Stimulated activated CD4-positive, alpha-beta T cell treated with anti-CD3 and anti-CD28 coated beads, Interleukin-4, amount 100 ng/mL, for 4 hours (primary cell): ENCODE measurements around the gene NPAS2.

Experiments
- DNase-seq, 2 experiments: peaks; one replicate each; pipeline ENCODE4 v3.0.0-alpha.2; 2020

The NPAS2 gene

DNA sequence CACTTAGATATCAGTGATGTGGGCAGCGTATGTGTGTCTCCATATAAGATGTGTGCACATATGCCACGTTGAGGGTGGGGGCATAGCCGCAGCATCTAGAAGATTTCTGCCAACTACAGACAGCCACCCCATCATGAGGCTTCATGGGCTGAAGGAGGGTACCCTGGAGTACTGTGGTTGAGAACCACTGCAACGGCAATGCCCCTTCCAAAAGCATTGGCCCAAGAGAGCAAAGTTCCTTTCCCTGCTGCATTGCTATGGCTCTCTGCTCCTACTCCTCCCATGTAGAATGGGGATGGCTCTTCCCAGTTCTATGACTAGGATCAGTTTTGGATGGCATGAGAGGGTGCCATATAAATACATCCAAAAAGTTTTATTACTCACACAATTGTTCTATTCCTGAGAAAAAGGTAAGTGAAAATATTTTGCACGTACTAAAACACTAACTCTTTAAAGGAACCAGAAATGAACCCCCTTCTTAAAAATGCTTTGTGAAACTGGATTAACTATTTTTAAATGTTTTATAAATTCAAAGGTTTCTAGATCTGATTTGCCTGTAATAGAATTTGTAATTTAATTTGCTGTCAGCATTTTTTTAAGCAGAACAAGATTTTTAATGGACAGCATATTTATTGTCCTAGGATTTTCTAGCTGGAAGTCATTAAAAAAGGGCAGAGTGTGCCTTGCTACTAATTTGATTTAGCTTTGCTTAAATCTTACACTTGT lies 177.7 kb downstream of the NPAS2 start:
- no peak for DNase-seq

DNA sequence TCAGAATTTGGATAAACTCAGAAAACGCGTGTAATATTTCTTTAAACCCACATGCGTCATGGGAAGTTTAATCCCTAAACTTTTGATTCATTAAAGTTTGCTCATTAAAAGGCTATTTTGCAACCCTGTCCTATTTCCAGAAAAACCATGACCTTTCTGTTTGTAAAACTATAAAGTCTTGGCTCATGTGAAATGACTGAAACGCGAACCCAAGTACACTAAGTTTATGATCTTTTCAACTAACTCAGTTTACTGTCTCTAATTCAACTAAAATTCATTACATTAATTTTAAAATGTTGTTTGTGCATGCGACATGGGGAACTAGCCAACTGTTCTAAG lies 178.3 kb downstream of the NPAS2 start:
- DNase-seq, result no peak

GRCh38 chr2:100999995-101000394 lies 180.1 kb downstream of the NPAS2 start:
- no peak for DNase-seq

DNA sequence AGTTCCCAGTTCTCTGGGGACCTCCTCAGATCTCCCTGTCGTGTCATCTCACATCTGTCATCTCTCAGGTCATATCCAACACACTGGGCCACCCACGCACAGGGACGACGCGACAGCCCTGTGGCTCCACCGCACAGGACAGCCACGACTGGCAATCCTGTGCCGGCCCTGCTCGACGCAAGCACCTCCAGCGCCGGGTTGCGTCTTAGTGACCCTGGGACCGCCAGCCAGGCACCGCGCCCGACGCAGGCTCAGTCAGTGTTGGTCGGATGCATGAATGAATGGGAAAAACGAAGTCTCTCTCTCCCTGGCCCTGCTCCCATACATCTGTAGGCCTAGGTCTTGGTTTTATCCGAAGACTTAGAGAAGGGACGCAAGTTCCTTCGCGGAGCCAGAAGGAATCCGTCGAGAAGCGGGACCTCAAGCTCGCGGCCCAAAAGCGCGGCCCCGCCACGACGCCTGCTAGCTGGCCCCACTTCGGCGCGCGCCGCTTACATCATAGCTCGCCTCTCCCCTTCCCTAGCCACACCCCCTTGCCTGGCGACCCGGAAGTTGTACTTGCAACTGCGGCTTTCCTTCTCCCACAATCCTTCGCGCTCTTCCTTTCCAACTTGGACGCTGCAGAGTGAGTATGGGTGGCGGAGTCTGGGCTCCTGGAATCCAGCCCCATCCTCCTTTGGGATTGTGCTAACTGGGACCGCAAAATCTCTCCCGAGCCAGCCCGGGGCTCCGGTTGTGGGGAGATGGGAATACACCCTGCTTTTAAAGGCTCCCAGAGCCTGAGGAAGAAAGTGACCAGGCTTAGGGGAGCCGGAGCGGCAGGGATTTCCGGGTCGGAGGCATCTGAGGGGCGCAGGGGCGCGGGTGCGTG lies 182.0 kb downstream of the NPAS2 start, which contains the start of gene RPL31:
RPL31 (plus strand) TSS at position 599 of the 871 bp plus-strand sequence. CDS start 413 bp downstream, outside the sequence.
- peak; percentile 93 to 97 for DNase-seq

- no peak for DNase-seq
Measured at GRCh38 chr2:101002562-101003277, 182.8 kb downstream of the NPAS2 start.

GRCh38 chr2:101003278-101003775 lies 183.4 kb downstream of the NPAS2 start:
- no peak for DNase-seq

GRCh38 chr2:101004620-101005325 lies 184.8 kb downstream of the NPAS2 start:
- no peak for DNase-seq

DNA sequence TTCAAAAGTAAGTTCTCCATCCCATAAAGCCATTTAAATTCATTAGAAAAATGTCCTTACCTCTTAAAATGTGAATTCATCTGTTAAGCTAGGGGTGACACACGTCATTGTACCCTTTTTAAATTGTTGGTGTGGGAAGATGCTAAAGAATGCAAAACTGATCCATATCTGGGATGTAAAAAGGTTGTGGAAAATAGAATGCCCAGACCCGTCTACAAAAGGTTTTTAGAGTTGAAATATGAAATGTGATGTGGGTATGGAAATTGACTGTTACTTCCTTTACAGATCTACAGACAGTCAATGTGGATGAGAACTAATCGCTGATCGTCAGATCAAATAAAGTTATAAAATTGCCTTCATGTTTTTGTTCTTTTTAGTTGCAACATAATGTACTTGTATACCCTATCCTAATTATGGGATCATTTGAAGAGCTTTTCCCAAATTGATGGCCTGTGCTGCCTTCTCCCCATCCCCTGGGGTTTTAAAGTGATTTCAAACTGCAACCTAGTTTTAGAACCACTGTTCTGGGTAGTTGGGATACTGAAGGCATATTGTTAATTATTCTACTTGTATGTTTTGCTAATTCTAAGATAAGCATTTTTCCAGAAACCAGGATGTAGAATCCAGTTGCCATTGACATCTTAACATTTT lies 186.3 kb downstream of the NPAS2 start:
- DNase-seq, result no peak

- DNase-seq, result no peak
Measured at GRCh38 chr2:101007415-101008345, 187.7 kb downstream of the NPAS2 start.

GRCh38 chr2:101011152-101011551 lies 191.2 kb downstream of the NPAS2 start:
- no peak for DNase-seq

DNA sequence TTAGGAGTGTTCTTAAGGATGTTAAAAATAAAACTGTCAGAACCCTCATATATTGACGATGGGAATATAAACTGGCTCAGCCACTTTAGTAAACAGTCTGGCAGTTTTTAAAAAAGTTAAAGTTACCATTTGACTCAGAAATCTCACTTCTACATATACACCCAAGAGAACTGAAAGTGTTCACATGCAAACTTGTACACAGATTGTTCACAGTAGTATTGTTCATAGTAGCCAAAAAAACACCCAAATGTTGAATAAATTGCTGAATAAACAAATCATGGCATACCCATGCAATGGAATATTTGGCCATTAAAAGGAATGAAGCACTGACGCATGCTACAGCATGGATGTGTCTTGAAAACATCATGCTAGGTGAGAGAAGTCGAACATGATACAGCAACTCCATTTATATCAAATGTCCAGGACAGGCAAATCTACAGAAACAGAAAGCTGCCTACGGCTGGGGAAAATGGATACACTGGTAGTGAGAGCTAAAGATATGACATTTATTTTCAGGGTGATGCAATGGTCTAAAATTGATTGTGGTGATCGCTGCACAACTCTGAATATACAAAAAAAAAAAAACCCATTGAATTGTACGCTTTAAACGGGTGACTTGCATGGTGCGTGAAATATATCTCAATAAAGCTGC lies 192.2 kb downstream of the NPAS2 start:
- DNase-seq, result no peak

DNA sequence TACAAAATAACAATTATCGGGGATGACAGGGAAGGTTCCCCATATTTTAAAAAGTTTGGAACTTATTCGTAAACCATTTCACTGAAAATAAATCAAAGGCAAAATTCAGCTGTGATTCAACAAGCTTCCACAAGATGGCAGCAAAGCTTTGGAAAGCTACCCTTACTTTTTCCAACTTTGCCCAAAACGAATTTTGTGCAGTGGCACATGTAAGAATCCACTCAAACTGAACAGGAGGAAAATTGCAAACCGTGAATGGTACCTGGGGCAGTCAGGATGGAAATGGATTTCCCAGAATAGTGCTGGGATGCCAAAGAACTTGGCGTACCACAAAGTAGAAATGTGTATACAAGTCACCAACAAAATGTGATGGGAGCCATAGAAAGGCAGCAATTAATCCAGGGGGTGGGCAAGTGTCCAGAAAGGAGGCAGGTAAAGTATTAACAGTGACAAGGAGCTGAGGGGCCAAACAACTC lies 192.8 kb downstream of the NPAS2 start:
- no peak for DNase-seq

DNA sequence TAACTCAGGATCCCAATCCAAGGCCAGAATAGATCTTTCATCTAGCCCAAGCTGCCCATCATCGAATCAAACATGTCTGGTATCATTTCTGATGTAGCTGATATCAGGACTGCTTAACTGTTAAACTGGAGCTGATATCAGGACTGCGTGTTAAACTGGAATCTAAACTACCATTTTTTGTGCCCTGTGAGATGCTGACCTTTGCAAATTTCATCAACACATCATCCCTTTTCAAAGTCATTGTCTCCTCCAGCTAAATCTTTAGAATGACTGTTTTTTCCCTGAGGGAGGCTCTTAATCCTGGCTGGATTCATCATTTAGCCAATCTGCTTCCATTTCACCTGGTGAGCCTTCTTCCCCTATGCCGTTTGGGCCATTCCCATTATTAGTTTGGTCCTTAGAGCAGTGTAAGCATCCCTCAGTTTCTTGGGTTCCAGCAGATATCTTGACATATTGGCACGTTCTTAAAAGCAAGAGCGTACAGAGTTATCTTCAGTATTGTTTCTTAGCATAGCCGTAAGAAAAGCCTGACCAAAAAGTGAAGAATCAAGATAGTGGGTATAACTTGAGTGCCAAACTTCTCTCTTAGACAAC lies 194.4 kb downstream of the NPAS2 start:
- no peak for DNase-seq

- DNase-seq, result no peak
Measured at GRCh38 chr2:101017371-101017770, 197.4 kb downstream of the NPAS2 start.

DNA sequence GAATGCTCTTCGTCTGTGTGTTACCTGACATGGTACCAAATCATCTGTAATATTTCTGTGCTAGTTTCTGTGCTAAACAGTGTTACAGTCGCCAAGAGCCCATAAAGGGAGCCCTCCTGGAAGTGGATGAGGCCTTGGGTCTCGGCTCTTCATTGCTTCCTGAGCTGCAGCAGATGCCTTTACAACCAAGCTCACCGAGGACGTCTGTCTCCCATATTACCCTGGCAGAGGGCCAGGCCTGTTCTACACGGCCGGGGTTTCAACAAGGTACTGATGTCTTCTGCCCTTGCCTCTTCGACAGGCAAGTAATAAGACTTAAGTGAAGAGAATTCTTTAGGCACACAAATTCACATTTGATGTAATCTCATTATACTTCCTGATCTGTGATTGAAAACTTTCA lies 199.0 kb downstream of the NPAS2 start:
- DNase-seq, result no peak

DNA sequence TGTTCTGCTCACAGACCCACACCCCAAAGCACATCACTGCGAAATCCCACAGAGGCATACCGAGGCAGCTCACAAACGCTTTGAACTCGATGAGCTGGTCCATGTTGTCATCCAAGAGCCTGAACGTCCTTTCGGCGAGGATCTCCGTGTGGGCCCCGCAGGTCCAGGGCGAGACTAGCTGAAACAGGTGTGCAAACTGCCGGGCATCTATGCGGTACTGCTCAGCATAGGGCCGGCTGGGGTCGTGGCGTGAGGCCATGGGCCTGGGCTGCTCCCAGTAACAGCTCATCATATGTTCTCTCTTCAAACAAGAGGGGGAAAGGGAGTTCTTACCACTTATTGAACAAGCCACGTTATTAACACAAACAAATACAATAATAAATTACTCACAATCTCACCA lies 202.3 kb downstream of the NPAS2 start:
- DNase-seq, result no peak

DNA sequence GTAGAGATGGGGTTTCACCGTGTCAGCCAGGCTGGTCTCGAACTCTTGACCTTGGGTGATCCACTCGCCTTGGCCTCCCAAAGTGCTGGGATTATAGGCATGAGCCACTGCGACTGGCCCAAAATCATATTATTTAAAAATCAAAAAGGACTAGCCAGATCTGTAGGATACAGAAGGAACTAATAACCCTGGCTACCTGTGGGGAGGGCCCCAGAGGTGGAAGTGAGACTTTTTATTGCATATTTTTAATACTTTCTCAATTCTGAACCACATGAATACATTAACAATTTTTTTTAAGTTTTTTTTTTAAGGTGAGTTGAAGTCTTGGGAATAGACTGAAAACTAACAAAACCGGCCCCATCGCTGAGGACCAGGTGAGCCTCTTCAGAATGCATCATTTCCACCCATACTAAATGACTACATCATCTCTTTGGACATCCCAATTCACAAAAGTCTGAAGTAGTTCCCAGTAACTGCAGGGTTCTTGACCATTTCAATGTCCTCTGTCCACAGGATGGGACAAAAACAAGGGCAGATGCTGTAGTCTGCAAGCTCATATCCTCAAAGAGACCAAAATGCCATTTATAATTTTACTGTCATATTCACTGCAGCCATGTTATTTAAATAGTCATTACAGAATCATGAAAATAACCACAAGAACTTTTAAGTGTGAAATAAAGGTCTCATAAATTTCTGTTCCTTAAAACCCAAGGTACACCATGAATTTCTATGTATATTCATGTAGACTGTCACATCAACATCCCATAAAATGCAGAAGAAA lies 203.6 kb downstream of the NPAS2 start:
- DNase-seq, result no peak

GRCh38 chr2:101025561-101025960 lies 205.6 kb downstream of the NPAS2 start:
- DNase-seq, result no peak

- DNase-seq, result no peak
Measured at GRCh38 chr2:101026253-101026701, 206.3 kb downstream of the NPAS2 start.
